HG03025 (cell line): ENCODE data around the gene KLHL18.
"Not testable (repeated sequence)": the region's sequence is repeated elsewhere in the genome, so short reads cannot be mapped to it uniquely, and the experiment has no call there.

Experiments used
- ATAC-seq: cut with Tn5 transposase; IDR thresholded peaks from one replicate; pipeline ENCODE4 v1.9.1; 2021; ENCODE audit warnings: mild to moderate bottlenecking, moderate library complexity; ENCODE audit not compliant: unreplicated experiment, low FRiP score

Gene KLHL18

GRCh38 chr3:47273564-47273963, 9.2 kb upstream of the KLHL18 start:
- ATAC-seq: no peak

- ATAC-seq: no peak
Observed at GRCh38 chr3:47274652-47275051, 8.1 kb upstream of the KLHL18 start.

- no peak for ATAC-seq
Observed at GRCh38 chr3:47276558-47276957, 6.2 kb upstream of the KLHL18 start.

GRCh38 chr3:47280519-47280918, 2.2 kb upstream of the KLHL18 start:
- ATAC-seq: no peak

- peak; percentile 3 for ATAC-seq
Observed at GRCh38 chr3:47283193-47283537, 421 bp downstream of the KLHL18 start.

GRCh38 chr3:47283591-47284364, 1.0 kb downstream of the KLHL18 start:
- no peak for ATAC-seq

GRCh38 chr3:47288966-47289910, 6.5 kb downstream of the KLHL18 start:
- no peak for ATAC-seq

- no peak for ATAC-seq
Observed at GRCh38 chr3:47291158-47291753, 8.5 kb downstream of the KLHL18 start.

- not testable (repeated sequence) for ATAC-seq
Observed at GRCh38 chr3:47291754-47292420, 9.1 kb downstream of the KLHL18 start.

GRCh38 chr3:47293822-47294221, 11.1 kb downstream of the KLHL18 start:
- ATAC-seq: no peak

- ATAC-seq: no peak
Observed at GRCh38 chr3:47294392-47294791, 11.6 kb downstream of the KLHL18 start.

GRCh38 chr3:47295322-47295721, 12.6 kb downstream of the KLHL18 start:
- no peak for ATAC-seq

- ATAC-seq: no peak
Observed at GRCh38 chr3:47295976-47296375, 13.2 kb downstream of the KLHL18 start.

GRCh38 chr3:47296562-47297302, 14.0 kb downstream of the KLHL18 start:
- no peak for ATAC-seq

GRCh38 chr3:47298439-47298838, 15.7 kb downstream of the KLHL18 start:
- ATAC-seq: no peak

- no peak for ATAC-seq
Observed at GRCh38 chr3:47299381-47300318, 16.9 kb downstream of the KLHL18 start.

- no peak for ATAC-seq
Observed at GRCh38 chr3:47301456-47301855, 18.7 kb downstream of the KLHL18 start.

GRCh38 chr3:47306022-47306421, 23.3 kb downstream of the KLHL18 start:
- ATAC-seq: no peak

- not testable (repeated sequence) for ATAC-seq
Observed at GRCh38 chr3:47309231-47309630, 26.5 kb downstream of the KLHL18 start.
